Activated CD8-positive, alpha-beta T cell treated with anti-CD3 and anti-CD28 coated beads, Interleukin-2, amount 10 ng/mL, durations not matched to agents 7 days and 5 days (primary cell): ENCODE data around the gene SLC25A18. TPM values are rescaled to one million over a fixed set of nuclear protein-coding genes. Genes with fewer than 3 reads are reported as not detected.
A peak's percentile ranks its signal among the peaks of the same experiment; 100 is the strongest.
"Not testable (repeated sequence)": the region's sequence is repeated elsewhere in the genome, so short reads cannot be mapped to it uniquely, and the experiment has no call there.

Source experiments
- ATAC-seq: fragments of 150-1000 bp; cut with Tn5 transposase; one replicate; pipeline ENCODE4 v1.10.0; 2021; ENCODE audit warnings: moderate library complexity
- CTCF ChIA-PET: fragments of 350-600 bp; sonication (Branson Sonifier 250); formaldehyde crosslinking; loops from one replicate; lab custom pipeline; 2021; ENCODE audit warnings: antibody characterized with exemption; lab: Charles Lee
- POLR2A ChIA-PET: fragments of 350-600 bp; sonication (Branson Sonifier 250); formaldehyde crosslinking; loops from one replicate; lab custom pipeline; 2021; ENCODE audit warnings: antibody characterized with exemption; lab: Charles Lee
- DNase-seq: peaks from one replicate; pipeline ENCODE4 v3.0.0-alpha.2; 2020
- H3K27ac Mint-ChIP-seq: one replicate; pipeline ENCODE4 v1.8.0; 2021; ENCODE audit warnings: mild to moderate bottlenecking, mixed read lengths
- H3K27me3 Mint-ChIP-seq: one replicate; pipeline ENCODE4 v1.8.0; 2021; ENCODE audit warnings: low read depth, mixed read lengths
- H3K36me3 Mint-ChIP-seq: one replicate; pipeline ENCODE4 v1.8.0; 2021; ENCODE audit warnings: low read depth, mixed read lengths
- H3K4me1 Mint-ChIP-seq: one replicate; pipeline ENCODE4 v1.8.0; 2021; ENCODE audit warnings: low read depth, mixed read lengths
- H3K4me3 Mint-ChIP-seq: one replicate; pipeline ENCODE4 v1.8.0; 2021; ENCODE audit warnings: mild to moderate bottlenecking, mixed read lengths
- H3K9me3 Mint-ChIP-seq: one replicate; pipeline ENCODE4 v1.8.0; 2022; ENCODE audit warnings: mixed read lengths; ENCODE audit not compliant: insufficient read depth
- total RNA-seq, 2 experiments: library from RNA; stranded (reverse); gene quantifications; one replicate each; pipeline ENCODE4 v1.2.3, GENCODE V29; 2021

The SLC25A18 gene
- total RNA-seq, 2 experiments from 2014 or later: not detected

GRCh38 chr22:17627961-17628405, 64.7 kb downstream of the SLC25A18 start:
- no peak for DNase-seq
- Mint-ChIP-seq H3K36me3 (peaks cover 15% of the 10 kb centered on the region), H3K4me1 (peaks cover 32% of the 10 kb centered on the region), H3K9me3 (no peaks in the 10 kb centered on the region), H3K27me3 (no peaks in the 10 kb centered on the region), H3K4me3 (peak overlapping the region; percentile 99), H3K27ac (peak overlapping the region; percentile 97)
- ChIA-PET CTCF (no interaction called here), POLR2A (interaction anchor here (1.7 kb wide), 1 partner anchor 11 kb away, joined by 6 read pairs; the partner anchor contains the start of gene BCL2L13)
- no peak for ATAC-seq

GRCh38 chr22:17628406-17629172, 65.3 kb downstream of the SLC25A18 start, which contains the start of gene ATP6V1E1:
Gene ATP6V1E1, minus strand, starts transcription at chr22:17628749. Its CDS starts 114 bp downstream, at chr22:17628635.
- Mint-ChIP-seq H3K27me3 (no peaks in the 10 kb centered on the region), H3K36me3 (peaks cover 13% of the 10 kb centered on the region), H3K4me1 (peaks cover 32% of the 10 kb centered on the region), H3K9me3 (no peaks in the 10 kb centered on the region), H3K4me3 (peak within 1 kb of the TSS; percentile 99), H3K27ac (peak within 1 kb of the TSS; percentile 97)
- DNase-seq (peak; percentile 97), ATAC-seq (peak; percentile 100)
- ChIA-PET CTCF (no interaction called here), POLR2A (interaction anchor here (1.7 kb wide), 1 partner anchor 10 kb away, joined by 6 read pairs; the partner anchor contains the start of gene BCL2L13)

GRCh38 chr22:17629173-17629489, 65.8 kb downstream of the SLC25A18 start:
- Mint-ChIP-seq H3K4me3 (peak overlapping the region; percentile 99), H3K4me1 (peaks cover 28% of the 10 kb centered on the region), H3K27ac (peak overlapping the region; percentile 97), H3K36me3 (peaks cover 10% of the 10 kb centered on the region), H3K27me3 (no peaks in the 10 kb centered on the region), H3K9me3 (no peaks in the 10 kb centered on the region)
- ChIA-PET POLR2A (interaction anchor here (1.0 kb wide), 1 partner anchor 10 kb away, joined by 4 read pairs; the partner anchor contains the start of gene BCL2L13), CTCF (no interaction called here)
- DNase-seq: no peak
- ATAC-seq: no peak

GRCh38 chr22:17629641-17630040, 66.3 kb downstream of the SLC25A18 start:
- Mint-ChIP-seq H3K9me3 (no peaks in the 10 kb centered on the region), H3K36me3 (peaks cover 9% of the 10 kb centered on the region), H3K27ac (peak overlapping the region; percentile 48), H3K4me3 (peak overlapping the region; percentile 99), H3K4me1 (peaks cover 27% of the 10 kb centered on the region), H3K27me3 (no peaks in the 10 kb centered on the region)
- DNase-seq (no peak), ATAC-seq (no peak)
- ChIA-PET CTCF (no interaction called here), POLR2A (interaction anchor here (1.0 kb wide), 1 partner anchor 9 kb away, joined by 4 read pairs; the partner anchor contains the start of gene BCL2L13)

GRCh38 chr22:17631076-17631565, 67.8 kb downstream of the SLC25A18 start:
- ATAC-seq (no peak), DNase-seq (no peak)
- Mint-ChIP-seq H3K27me3 (no peaks in the 10 kb centered on the region), H3K4me1 (peaks cover 17% of the 10 kb centered on the region), H3K27ac (no peak overlapping the region), H3K4me3 (no peak overlapping the region), H3K36me3 (peaks cover 2% of the 10 kb centered on the region), H3K9me3 (no peaks in the 10 kb centered on the region)
- POLR2A ChIA-PET: no interaction called here
- CTCF ChIA-PET: no interaction called here

GRCh38 chr22:17633217-17633997, 70.1 kb downstream of the SLC25A18 start:
- Mint-ChIP-seq H3K9me3 (no peaks in the 10 kb centered on the region), H3K4me1 (peaks cover 23% of the 10 kb centered on the region), H3K27me3 (no peaks in the 10 kb centered on the region), H3K4me3 (no peak overlapping the region), H3K27ac (no peak overlapping the region), H3K36me3 (peaks cover 1% of the 10 kb centered on the region)
- ChIA-PET POLR2A (no interaction called here), CTCF (no interaction called here)
- DNase-seq: no peak
- ATAC-seq: no peak

- CTCF ChIA-PET: no interaction called here
- no peak overlapping the region for H3K27ac Mint-ChIP-seq
- H3K4me1 Mint-ChIP-seq: peaks cover 19% of the 10 kb centered on the region
- no peaks in the 10 kb centered on the region for H3K9me3 Mint-ChIP-seq
- H3K27me3 Mint-ChIP-seq: no peaks in the 10 kb centered on the region
- ATAC-seq: no peak
- no peak for DNase-seq
- no peaks in the 10 kb centered on the region for H3K36me3 Mint-ChIP-seq
- POLR2A ChIA-PET: no interaction called here
- H3K4me3 Mint-ChIP-seq: no peak overlapping the region
Observed at GRCh38 chr22:17633998-17634323, 70.7 kb downstream of the SLC25A18 start.

GRCh38 chr22:17634696-17635095, 71.4 kb downstream of the SLC25A18 start:
- no peak for ATAC-seq
- Mint-ChIP-seq H3K4me1 (peaks cover 20% of the 10 kb centered on the region), H3K9me3 (no peaks in the 10 kb centered on the region), H3K27me3 (no peaks in the 10 kb centered on the region), H3K4me3 (no peak overlapping the region), H3K36me3 (peaks cover 3% of the 10 kb centered on the region), H3K27ac (no peak overlapping the region)
- POLR2A ChIA-PET: no interaction called here
- no peak for DNase-seq
- CTCF ChIA-PET: no interaction called here

- DNase-seq, CTCF ChIA-PET: not testable (repeated sequence)
Observed at GRCh38 chr22:17636850-17637249, 73.6 kb downstream of the SLC25A18 start.

GRCh38 chr22:17637490-17638181, 74.3 kb downstream of the SLC25A18 start:
- ATAC-seq (no peak), DNase-seq (no peak)
- POLR2A ChIA-PET: no interaction called here
- H3K27me3 Mint-ChIP-seq: no peaks in the 10 kb centered on the region
- H3K4me1 Mint-ChIP-seq: peaks cover 28% of the 10 kb centered on the region
- H3K9me3 Mint-ChIP-seq: no peaks in the 10 kb centered on the region
- CTCF ChIA-PET: no interaction called here
- H3K4me3 Mint-ChIP-seq: peak overlapping the region; percentile 95
- peaks cover 13% of the 10 kb centered on the region for H3K36me3 Mint-ChIP-seq
- H3K27ac Mint-ChIP-seq: peak overlapping the region; percentile 97

More at GRCh38 chr22:17636850-17637249, 73.6 kb downstream of the SLC25A18 start:
- H3K9me3 Mint-ChIP-seq, H3K27ac Mint-ChIP-seq, H3K4me3 Mint-ChIP-seq, H3K27me3 Mint-ChIP-seq, H3K36me3 Mint-ChIP-seq, POLR2A ChIA-PET, ATAC-seq: not testable (repeated sequence)
- peaks cover 28% of the 10 kb centered on the region for H3K4me1 Mint-ChIP-seq

- POLR2A ChIA-PET: interaction anchor here (1.1 to 1.2 kb wide), 3 partner anchors 10 to 552 kb away, joined by 3 to 6 read pairs (median 5); partner anchors contain the start of gene ATP6V1E1
- Mint-ChIP-seq H3K27me3 (no peaks in the 10 kb centered on the region), H3K36me3 (peaks cover 13% of the 10 kb centered on the region), H3K4me3 (peak overlapping the region; percentile 95), H3K4me1 (peaks cover 28% of the 10 kb centered on the region), H3K27ac (peak overlapping the region; percentile 97), H3K9me3 (no peaks in the 10 kb centered on the region)
- CTCF ChIA-PET: no interaction called here
- ATAC-seq (peak; percentile 35), DNase-seq (no peak)
Observed at GRCh38 chr22:17638182-17638431, 74.8 kb downstream of the SLC25A18 start.
